Brain pericyte (primary cell): Measurements from ENCODE around the gene POLD3.
"Not testable (repeated sequence)": the region's sequence is repeated elsewhere in the genome, so short reads cannot be mapped to it uniquely, and the experiment has no call there.

Experiments
- DNase-seq: peaks from one replicate; pipeline ENCODE4 v3.0.0-alpha.2; 2012; ENCODE audit warnings: low read depth, low spot score

The POLD3 gene

DNA sequence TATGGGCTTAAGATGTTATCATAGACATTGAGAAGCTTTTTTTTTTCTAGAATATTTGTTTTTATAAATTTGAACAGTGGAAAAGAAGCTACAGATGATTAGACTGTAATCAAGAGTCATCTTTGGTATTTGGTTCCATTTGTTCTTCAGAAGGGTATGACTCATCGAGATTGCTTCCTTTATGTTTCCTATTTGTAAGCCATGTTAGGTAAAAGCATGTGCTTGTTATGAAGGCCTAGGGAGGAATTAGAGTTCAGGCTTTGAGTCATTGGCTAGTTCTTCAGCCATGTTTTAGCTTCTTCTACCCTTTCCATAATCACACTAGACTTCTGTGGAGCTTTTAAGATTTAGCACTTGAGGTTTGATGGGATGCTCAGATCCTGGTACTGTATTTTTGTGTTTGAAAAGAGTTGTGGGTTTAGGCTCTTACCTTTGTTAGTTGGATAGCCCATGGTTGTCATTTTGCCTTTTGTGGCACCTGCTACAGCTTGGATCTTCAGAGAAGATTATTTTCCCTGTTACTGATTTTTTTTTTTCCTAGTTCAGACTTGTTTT, 44.3 kb downstream of the POLD3 start:
- DNase-seq = no peak

GRCh38 chr11:74637700-74638099, 45.3 kb downstream of the POLD3 start:
- DNase-seq = no peak

DNA sequence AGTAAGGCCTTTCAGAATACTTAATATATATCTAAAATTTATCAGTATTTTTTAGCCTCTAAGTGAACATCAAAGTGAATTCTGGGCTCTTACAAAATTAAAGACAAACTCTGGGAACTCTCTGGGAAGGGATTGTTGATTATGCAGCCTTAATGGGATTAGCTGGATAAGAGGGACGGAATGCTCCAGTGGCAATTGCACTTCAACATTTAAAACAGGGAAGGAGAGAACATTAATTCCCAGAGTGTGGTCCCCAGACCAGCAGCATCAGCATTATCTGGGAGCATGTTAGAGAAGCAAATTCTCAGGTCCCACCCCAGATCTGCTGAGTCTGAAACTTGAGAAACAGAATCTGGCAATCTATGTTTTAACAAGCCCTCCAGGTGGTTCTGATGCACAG, 46.5 kb downstream of the POLD3 start:
- no peak for DNase-seq

GRCh38 chr11:74639533-74639932, 47.2 kb downstream of the POLD3 start:
- no peak for DNase-seq

GRCh38 chr11:74641289-74641688, 48.9 kb downstream of the POLD3 start:
- no peak for DNase-seq

DNA sequence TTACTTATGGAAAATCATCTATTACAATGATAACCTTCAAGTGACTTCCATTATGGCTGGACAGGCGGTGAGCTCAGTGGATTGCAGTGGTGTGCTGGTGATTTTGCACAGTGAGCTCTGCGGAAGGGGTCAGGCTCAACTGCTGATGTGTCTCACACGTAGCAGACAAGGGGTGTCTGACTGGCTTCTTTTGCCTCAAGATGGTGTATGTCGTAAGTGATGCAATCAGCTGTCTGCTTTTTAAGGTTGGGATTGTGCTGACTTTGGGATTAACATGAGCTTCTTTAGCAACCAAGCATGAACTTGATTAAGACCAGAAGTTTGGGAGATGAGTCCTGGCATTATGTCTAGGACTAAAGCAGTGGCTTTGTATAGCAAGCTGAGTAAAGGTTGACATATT, 49.5 kb downstream of the POLD3 start:
- DNase-seq = no peak

DNA sequence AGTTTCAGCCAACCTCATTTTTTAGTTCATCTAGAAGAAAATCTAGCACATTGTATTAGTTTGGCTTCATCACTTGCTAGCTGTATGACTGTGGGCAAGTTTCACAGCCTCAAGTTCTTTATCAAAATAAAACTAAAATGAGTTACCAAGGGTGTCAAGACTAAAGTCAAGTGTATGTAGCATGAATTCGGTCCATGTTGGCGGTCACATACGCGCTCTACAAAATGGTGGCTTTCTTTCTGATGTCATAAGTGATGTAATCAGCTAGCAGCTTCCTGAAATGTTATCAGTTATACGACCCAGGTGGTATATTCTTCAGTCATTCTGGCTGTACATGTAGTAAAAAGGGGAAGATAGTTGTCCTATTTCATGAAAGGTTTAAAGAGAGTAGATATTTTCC, 50.5 kb downstream of the POLD3 start:
- no peak for DNase-seq

DNA sequence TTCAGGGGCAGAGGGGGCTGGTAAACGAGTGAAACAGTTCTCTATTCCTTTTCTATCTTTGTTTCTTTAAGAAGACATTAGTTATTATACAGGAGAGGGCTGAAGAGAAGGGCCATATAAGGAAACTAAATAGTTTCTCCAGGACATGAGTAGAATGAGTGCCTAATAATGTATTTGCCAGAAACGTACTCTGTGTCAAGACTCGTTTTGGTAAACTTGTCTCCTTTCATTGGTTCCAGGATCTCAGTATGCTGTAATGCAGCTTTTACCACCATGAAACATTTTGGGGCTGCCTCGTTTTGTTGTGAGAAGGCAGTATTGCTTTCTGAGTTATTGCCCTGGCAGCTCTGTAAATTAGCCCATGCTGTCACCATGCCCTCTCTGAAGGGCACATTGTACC, 51.7 kb downstream of the POLD3 start:
- no peak for DNase-seq

GRCh38 chr11:74646215-74646614, 53.8 kb downstream of the POLD3 start:
- no peak for DNase-seq

GRCh38 chr11:74646954-74647353, 54.6 kb downstream of the POLD3 start:
- DNase-seq = no peak

DNA sequence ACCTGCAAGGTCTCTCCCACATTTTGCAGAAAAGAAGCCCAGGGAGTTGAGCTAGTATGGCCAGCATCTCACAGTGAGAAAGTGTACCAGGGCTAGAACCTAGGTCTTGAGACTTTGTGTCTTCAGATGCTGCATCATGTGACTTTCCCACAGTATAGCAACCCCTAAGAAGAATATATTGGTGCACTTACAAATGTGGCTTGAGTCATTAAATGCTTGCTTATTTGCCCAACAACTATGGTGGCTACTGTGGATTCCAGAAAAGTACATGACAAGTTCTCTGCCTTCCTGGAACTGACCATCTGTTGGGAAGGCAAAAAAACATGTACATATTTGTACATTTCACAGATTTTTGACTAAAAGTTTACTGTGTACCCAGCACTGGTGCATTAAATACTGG, 55.0 kb downstream of the POLD3 start:
- no peak for DNase-seq

- DNase-seq = no peak
Measured at GRCh38 chr11:74647831-74648230, 55.4 kb downstream of the POLD3 start.

DNA sequence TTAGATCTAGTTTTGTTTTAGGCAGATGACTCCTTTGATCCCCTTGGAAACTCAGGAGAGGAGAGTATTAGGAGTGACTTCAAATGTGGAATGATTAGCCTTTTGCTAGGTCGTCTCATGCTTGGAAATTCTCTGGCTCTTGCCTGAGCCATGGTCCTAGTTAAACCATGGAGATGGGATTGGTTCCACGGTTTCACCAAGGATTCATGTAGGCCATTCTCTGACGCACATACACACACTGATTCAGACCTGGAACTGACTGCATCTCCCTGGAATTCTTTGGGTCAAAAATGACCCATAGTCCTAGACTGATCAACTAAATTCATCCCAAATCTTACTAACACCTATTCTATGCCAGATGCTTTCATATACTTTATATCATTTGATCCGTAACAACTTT, 56.5 kb downstream of the POLD3 start:
- DNase-seq = no peak

DNA sequence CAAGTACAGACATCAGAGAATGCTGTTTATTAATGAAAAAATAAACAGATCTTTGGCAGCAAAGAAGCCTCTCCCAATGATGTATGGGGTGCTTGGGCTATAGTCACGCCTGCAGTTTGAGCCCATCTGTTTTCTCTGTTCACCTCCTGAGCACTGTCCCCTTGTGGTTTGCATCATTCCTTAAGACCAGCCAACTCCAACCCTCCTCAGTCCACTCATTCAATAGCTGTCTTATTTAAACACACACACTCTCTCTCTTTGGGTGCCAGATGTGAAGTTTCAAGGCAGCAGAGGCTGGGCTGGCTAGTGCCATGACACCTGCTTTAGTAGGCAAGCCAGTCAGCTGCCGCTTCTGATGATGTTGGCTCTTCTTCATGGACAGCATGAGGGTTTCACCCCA, 58.1 kb downstream of the POLD3 start:
- DNase-seq = no peak

DNA sequence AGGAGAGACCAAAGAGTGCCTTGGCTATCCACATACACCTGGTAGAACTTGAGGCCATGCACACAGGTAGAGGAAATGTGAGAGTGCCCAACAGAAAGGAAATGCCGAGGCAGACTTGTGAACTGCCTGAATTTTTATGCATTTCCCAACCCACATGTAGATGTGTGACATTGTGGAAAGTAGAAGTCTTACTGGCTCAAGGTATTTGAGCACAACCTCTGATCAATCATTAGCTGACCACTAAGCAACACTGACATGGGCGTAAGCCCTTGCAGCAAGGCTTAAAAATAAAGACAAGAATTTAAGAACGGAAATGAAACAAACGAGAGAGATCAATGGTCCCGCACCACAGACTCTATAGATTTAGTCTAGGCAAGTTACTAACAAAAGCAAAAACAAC, 62.6 kb downstream of the POLD3 start:
- no peak for DNase-seq

DNA sequence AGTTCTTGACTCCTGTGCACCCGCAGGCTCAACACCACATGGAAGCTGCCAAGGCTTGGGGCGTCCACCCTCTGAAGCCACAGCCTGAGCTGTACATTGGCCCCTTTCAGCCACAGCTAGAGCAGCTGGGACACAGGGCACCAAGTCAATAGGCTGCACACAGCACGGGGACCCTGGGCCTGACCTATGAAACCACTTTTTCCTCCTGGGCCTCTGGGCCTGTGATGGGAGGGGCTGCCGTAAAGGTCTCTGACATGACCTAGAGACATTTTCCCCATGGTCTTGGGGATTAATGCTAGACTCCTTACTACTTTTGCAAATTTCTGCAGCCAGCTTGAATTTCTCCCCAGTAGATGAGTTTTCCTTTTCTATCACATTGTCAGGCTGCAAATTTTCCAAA, 66.7 kb downstream of the POLD3 start:
- not testable (repeated sequence) for DNase-seq

- DNase-seq = no peak
Measured at GRCh38 chr11:74662487-74663103, 70.2 kb downstream of the POLD3 start.

DNA sequence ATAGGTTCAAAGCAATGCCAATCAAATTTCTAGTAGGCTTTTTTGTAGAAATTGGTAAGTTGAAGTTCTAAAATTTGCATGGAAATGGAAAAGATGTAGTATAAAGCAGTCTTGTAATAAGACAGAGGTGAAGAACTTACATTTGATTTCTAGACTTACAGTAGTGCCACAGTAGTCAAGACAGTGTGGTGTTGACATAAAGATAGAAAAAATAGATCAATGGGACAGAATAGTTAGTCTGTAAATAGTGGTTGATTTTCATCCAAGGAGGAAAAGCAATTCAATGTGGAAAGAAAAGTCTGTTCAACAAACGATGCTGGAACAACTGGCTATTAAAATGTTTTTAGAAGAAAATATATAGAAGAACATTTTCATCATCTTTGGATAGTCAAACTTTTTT, 70.9 kb downstream of the POLD3 start:
- no peak for DNase-seq

DNA sequence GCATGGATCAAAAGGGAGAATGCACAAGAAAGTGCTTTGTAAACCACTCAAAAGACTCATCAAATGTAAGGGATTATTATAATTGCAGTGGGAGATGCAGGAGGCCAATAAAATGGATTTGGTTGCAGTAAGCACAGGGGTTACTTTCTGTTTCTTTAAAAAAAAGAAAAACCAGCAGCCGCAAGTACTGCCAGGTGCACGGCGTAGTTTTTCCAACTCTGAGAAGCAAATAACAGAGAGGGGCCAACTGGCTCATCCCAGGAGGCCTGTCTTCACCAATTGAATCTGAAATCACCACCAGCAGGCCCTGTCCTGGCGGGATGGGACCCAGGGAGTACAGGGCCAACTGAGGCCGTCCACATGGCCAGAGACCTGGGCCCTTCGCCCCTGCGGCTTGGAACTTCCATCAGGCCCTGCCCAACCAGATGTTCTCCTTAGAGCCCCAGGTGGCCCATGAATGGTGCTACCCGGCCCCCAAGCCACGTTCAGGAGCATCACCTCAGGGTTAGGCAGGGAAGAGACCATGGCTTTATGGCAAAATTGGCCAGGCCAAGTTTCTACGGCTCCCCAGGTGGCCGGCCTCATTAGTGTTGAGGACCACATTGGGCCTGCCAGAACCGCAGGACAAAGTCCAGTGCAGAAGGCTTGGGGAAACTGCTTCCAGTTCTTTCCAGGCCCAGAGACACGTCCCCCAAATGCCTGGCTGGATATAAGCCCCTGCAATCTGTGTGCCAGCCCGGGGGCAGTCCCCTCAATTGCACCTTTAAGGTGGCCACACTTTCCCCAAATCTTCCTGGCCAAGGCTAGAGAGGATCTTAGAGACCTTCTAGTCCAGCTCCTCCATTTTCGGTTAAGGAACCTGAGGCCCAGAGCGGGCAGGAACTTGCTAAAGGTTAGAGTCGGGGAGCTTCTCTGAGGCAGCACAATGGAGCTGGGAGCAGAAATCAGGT, 77.1 kb downstream of the POLD3 start:
- no peak for DNase-seq

DNA sequence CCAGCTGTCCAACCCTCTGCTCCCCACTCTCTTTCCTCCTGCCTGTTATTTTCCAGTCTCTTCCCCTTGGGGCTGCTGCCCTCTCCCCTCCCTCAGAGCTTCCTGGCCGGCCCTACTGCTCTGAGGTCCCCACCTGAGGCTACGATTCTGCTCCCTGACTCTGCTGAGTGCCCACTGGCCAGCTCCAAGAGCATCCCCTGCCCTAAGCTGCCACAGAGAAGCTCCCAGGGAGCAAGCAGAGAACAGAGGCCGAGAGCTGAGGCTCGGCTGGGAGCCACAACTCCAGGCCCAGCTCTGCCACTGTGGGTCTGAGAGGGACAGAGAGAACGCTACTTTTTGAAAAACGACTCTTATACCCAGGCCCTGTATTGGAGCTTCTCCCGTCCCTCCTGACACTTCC, 77.8 kb downstream of the POLD3 start:
- no peak for DNase-seq

DNA sequence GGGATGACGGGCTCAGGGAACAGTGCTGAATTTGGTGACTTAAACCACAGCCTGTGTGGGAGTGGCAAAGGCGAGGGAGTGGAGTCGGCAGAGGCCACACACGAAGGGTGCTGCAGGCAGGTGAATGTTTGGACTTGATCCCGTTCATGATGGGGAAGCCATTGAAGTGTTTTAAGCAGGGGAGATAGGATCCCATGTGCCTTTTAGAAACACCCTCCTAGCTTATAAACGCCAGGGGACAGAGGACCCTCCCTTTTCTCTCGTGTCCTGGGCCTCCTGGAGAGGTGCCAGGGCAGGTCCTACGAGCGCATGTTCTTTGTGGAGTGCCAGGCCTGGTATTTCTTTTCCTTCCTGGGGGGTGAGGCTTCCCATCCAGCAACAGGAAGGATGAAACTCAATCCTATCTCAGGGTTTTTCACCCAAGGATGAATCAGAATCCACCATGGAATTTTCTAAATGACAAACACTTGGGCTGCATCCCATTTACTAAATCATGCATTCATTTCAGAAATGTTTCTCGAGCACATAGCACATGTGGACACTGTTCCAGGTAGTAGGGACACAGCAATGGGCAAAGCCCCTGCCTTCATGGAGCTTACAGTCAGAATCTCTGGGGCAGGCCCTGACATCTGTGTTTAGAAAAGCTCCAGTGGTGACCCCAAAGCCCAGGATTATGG, 79.3 kb downstream of the POLD3 start:
- no peak for DNase-seq

- DNase-seq = no peak
Measured at GRCh38 chr11:74672332-74672955, 80.1 kb downstream of the POLD3 start.
